ENCODE results near the gene MMADHC.

DNA sequence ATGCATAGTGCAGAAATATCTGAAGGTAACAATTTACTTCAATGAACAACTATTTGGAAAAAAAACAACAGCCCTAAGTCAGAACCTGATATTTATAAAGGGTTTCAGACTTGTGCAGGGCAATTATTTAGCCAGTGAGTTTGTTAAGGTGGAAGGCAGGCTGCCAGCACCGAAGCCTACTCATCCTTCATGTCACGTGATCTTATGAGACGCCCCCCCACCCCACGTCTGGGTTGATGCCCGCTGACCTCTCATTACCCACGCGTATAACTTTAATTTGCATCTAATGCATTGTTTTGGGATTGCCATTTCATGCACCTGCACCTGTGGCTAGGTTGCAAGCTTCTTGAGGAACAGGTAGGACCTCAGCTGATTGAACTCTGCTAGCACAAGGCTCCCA is 52.9 kb downstream of the MMADHC start:
- TF ChIP-seq, protein P1, sequence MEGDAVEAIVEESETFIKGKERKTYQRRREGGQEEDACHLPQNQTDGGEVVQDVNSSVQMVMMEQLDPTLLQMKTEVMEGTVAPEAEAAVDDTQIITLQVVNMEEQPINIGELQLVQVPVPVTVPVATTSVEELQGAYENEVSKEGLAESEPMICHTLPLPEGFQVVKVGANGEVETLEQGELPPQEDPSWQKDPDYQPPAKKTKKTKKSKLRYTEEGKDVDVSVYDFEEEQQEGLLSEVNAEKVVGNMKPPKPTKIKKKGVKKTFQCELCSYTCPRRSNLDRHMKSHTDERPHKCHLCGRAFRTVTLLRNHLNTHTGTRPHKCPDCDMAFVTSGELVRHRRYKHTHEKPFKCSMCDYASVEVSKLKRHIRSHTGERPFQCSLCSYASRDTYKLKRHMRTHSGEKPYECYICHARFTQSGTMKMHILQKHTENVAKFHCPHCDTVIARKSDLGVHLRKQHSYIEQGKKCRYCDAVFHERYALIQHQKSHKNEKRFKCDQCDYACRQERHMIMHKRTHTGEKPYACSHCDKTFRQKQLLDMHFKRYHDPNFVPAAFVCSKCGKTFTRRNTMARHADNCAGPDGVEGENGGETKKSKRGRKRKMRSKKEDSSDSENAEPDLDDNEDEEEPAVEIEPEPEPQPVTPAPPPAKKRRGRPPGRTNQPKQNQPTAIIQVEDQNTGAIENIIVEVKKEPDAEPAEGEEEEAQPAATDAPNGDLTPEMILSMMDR (conservative IDR thresholded peaks at IDR 0.05 in 1 of 2, IDR thresholded peaks at IDR 0.05 in 1 of 2; ENCODE audit: extremely low read depth in 1 of 2, insufficient read depth in 1 of 2, low read depth in 1 of 2, low read length in 2 of 2) = no peak
- no peak for TF ChIP-seq EZH2 (IDR thresholded peaks at IDR 0.05; ENCODE audit: borderline replicate concordance, low read length)

Data from mammary epithelial cell (primary cell).